ENCODE data around the gene NAPEPLD. TPM values are rescaled to one million over a fixed set of nuclear protein-coding genes. Genes with fewer than 3 reads are reported as not detected.

NAPEPLD gene
- total RNA-seq, 6 donors from 2014 or later: 8.9 to 20.8 (median 10.8) TPM

DNA sequence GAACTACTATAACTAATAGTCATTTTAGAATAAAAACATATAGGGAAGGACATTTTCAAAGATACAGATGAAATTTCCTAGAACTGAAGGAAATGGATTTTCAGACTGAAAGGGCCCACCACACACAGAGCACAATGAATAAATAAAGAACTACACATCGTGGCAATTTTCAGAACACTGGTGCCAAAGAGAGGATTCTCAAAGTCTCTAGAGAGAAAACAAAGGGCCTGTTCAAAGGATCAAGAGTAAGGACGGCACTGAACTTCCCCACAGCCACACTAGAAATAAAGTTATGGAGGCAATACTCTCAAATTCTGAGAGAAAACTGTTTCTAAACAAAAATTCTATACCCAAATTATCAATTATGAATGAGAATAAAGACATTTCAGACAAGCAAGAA, 21.9 kb downstream of the NAPEPLD start:
- DNase-seq (no peak), ATAC-seq (ENCODE audit: low FRiP score in 2 of 2) (no peak)
- 80 to 98% methylated on average over 2 of the region's 2 CpGs for WGBS, 2 donors
- TF ChIP-seq, protein P1, sequence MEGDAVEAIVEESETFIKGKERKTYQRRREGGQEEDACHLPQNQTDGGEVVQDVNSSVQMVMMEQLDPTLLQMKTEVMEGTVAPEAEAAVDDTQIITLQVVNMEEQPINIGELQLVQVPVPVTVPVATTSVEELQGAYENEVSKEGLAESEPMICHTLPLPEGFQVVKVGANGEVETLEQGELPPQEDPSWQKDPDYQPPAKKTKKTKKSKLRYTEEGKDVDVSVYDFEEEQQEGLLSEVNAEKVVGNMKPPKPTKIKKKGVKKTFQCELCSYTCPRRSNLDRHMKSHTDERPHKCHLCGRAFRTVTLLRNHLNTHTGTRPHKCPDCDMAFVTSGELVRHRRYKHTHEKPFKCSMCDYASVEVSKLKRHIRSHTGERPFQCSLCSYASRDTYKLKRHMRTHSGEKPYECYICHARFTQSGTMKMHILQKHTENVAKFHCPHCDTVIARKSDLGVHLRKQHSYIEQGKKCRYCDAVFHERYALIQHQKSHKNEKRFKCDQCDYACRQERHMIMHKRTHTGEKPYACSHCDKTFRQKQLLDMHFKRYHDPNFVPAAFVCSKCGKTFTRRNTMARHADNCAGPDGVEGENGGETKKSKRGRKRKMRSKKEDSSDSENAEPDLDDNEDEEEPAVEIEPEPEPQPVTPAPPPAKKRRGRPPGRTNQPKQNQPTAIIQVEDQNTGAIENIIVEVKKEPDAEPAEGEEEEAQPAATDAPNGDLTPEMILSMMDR (IDR thresholded peaks at IDR 0.05): no peak
- no peak for TF ChIP-seq POLR2A (IDR thresholded peaks at IDR 0.05)
- TF ChIP-seq EP300 (IDR thresholded peaks at IDR 0.05): no peak
- no peak for TF ChIP-seq POLR2AphosphoS5 (IDR thresholded peaks at IDR 0.05)
- Histone ChIP-seq H3K9me3 (no peaks in the 10 kb centered on the region), H3K36me3 (peaks cover 0 to 36% (median 15%) of the 10 kb centered on the region in 4 donors), H3K27me3 (no peaks in the 10 kb centered on the region), H3K27ac (no peak overlapping the region), H3K4me3 (no peak overlapping the region), H3K4me1 (peaks cover 0 to 3% (median 0%) of the 10 kb centered on the region in 4 donors)

DNA sequence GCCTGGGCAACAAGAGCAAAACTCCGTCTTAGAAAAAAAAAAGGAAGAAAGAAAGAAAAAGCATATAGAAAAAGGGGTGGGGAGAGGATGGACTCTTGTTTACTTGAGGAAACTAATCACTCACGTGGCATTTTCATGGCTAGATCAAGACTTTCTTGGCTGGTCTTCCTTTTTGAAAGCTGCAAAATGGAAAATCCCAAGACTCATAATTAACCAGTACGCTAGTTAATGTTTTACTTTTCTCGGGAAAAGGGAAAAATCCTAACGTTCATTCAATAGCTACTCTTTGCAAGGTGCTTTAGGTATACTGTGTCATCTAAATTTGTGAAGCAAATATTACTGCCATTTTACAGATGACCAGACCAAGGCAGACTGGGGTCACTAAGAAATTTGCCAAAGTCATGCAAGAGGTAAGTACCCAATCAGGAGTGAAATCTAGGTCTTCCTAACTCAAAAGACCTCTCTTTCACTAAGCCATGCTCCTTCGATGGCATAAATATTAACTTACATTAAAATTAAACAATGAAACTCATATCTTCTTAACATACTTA, 24.4 kb downstream of the NAPEPLD start:
- no peak overlapping the region for H3K4me3 ChIP-seq
- no peak for ATAC-seq (ENCODE audit: low FRiP score in 2 of 2)
- no peaks in the 10 kb centered on the region for H3K9me3 ChIP-seq
- H3K36me3 ChIP-seq: peaks cover 0 to 55% (median 20%) of the 10 kb centered on the region in 4 donors
- TF ChIP-seq, protein P1 (IDR thresholded peaks at IDR 0.05): no peak
- TF ChIP-seq POLR2AphosphoS5 (IDR thresholded peaks at IDR 0.05) (no peak), EP300 (IDR thresholded peaks at IDR 0.05) (no peak), POLR2A (IDR thresholded peaks at IDR 0.05) (no peak)
- H3K4me1 ChIP-seq: no peaks in the 10 kb centered on the region
- DNase-seq: no peak
- H3K27me3 ChIP-seq: no peaks in the 10 kb centered on the region
- no peak overlapping the region for H3K27ac ChIP-seq
- WGBS, 2 donors: 74 to 77% methylated on average over 6 of the region's 6 CpGs

DNA sequence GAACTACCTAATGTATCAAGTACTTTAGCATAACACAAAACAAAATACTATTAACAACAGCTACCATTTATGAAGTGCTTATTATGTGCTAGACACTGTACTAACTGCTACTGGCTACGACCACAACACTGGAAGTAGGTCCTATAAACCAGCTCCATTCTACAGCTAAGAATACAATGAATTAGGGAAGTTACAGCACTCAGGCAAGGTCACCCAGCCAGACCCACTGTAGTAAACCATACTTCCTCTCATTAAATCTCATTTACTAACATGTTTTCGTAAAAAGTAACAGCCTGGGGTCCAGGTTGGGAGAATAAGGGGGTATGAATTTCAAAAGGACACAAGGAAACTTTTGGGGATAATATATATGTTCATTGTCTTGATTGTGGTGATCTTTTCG, 25.4 kb downstream of the NAPEPLD start:
- Histone ChIP-seq H3K9me3 (no peaks in the 10 kb centered on the region), H3K36me3 (peaks cover 0 to 61% (median 21%) of the 10 kb centered on the region in 4 donors), H3K27me3 (no peaks in the 10 kb centered on the region), H3K4me3 (no peak overlapping the region), H3K27ac (no peak overlapping the region), H3K4me1 (no peaks in the 10 kb centered on the region)
- TF ChIP-seq EP300 (IDR thresholded peaks at IDR 0.05) (no peak), POLR2AphosphoS5 (IDR thresholded peaks at IDR 0.05) (no peak), POLR2A (IDR thresholded peaks at IDR 0.05) (no peak)
- TF ChIP-seq, protein P1 (IDR thresholded peaks at IDR 0.05): no peak
- ATAC-seq (ENCODE audit: low FRiP score in 2 of 2) (no peak), DNase-seq (no peak)
- 55 to 62% methylated on average over 3 of the region's 3 CpGs for WGBS, 2 donors

DNA sequence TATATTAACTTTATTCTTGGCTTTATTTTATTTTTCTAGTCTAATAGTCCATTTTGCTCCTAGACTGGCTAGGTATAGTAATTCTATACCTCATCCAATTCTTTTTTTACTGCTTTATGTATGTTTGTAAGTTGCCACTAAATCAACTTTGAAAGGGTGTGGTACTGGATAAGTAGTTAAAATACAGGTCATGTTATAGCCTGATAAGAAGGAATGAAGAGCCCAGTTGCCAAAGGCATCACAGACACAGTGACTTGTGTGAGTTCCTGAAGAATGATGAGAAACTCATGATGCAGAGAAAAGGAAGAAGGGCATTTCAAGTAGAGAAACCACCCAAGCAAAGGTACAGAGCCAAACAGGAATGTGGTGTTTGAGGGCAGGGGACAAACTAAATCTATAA, 27.3 kb downstream of the NAPEPLD start:
- Histone ChIP-seq H3K36me3 (peaks cover 0 to 52% (median 11%) of the 10 kb centered on the region in 4 donors), H3K27me3 (no peaks in the 10 kb centered on the region), H3K9me3 (no peaks in the 10 kb centered on the region), H3K4me1 (no peaks in the 10 kb centered on the region), H3K4me3 (no peak overlapping the region), H3K27ac (no peak overlapping the region)
- DNase-seq: no peak
- ATAC-seq (ENCODE audit: low FRiP score in 2 of 2): no peak
- TF ChIP-seq POLR2AphosphoS5 (IDR thresholded peaks at IDR 0.05) (no peak), EP300 (IDR thresholded peaks at IDR 0.05) (no peak), POLR2A (IDR thresholded peaks at IDR 0.05) (no peak)
- TF ChIP-seq, protein P1 (IDR thresholded peaks at IDR 0.05): no peak

DNA sequence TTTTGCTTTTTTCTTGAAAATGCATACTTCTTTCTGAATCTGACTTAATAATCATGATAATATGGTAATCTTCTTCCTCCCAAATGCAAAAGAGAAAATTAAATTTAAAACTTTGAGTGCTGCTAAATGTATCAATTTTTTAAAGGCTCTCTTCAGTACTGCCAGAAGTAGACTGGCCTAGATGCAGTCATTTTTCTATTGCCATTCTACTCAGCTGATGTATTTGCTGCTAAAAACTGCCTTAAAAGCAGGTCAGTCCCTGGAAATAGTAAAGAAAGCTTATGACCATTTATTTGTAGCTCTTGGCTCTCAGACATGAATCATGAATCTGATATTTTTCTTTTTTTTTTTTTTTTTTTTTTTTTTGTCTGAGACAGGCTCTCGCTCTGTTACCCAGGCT, 28.5 kb downstream of the NAPEPLD start:
- H3K27ac ChIP-seq: no peak overlapping the region
- DNase-seq: no peak
- peaks cover 0 to 44% (median 8%) of the 10 kb centered on the region in 4 donors for H3K36me3 ChIP-seq
- no peaks in the 10 kb centered on the region for H3K27me3 ChIP-seq
- TF ChIP-seq, protein P1 (IDR thresholded peaks at IDR 0.05): no peak
- TF ChIP-seq POLR2AphosphoS5 (IDR thresholded peaks at IDR 0.05): no peak
- no peak for TF ChIP-seq EP300 (IDR thresholded peaks at IDR 0.05)
- no peak for TF ChIP-seq POLR2A (IDR thresholded peaks at IDR 0.05)
- 88 to 92% methylated on average over 1 of the region's 1 CpG for WGBS, 2 donors
- H3K4me1 ChIP-seq: no peaks in the 10 kb centered on the region
- H3K4me3 ChIP-seq: no peak overlapping the region
- H3K9me3 ChIP-seq: no peaks in the 10 kb centered on the region
- ATAC-seq (ENCODE audit: low FRiP score in 2 of 2): no peak
